Adrenal gland (tissue), 12 donors: ENCODE measurements around the gene AUH. TPM values are rescaled to one million over a fixed set of nuclear protein-coding genes. Genes with fewer than 3 reads are reported as not detected.

Source experiments
- DNase-seq, 7 donors: peaks; one replicate each; pipeline ENCODE4 v3.0.0-alpha.2; 2019 to 2020
- H3K27ac ChIP-seq, 5 donors: fragments of 200-600 bp; sonication (generic) in 4 of 5; 1 replicate in 3 of 5; 2 replicates in 2 of 5; pipeline versions ENCODE4 v1.5.1 to v1.8.0; 2016 to 2020; ENCODE audit warnings: mild to moderate bottlenecking in 1 of 5
- H3K27me3 ChIP-seq: fragments of 200-600 bp; 2 replicates; pipeline ENCODE4 v1.8.0; 2021
- H3K36me3 ChIP-seq, 2 donors: fragments of 200-600 bp; replicated peaks in 1 of 2; 1 replicate in 1 of 2; 2 replicates in 1 of 2; pipeline versions ENCODE4 v1.5.1 to v1.8.0; 2018 to 2022
- H3K4me1 ChIP-seq, 2 donors: fragments of 200-600 bp; replicated peaks in 1 of 2; 1 replicate in 1 of 2; 2 replicates in 1 of 2; pipeline versions ENCODE4 v1.5.1 to v1.8.0; 2018 to 2021
- H3K4me3 ChIP-seq, 4 donors: fragments of 200-600 bp; sonication (generic) in 3 of 4; one replicate each; pipeline ENCODE4 v1.5.1; 2016 to 2018
- H3K9me3 ChIP-seq, 3 donors: fragments of 200-600 bp; sonication (generic) in 1 of 3; replicated peaks in 1 of 3; 1 replicate in 2 of 3; 2 replicates in 1 of 3; pipeline versions ENCODE4 v1.5.1 to v1.8.0; 2016 to 2021
- CTCF ChIP-seq, 6 experiments: fragments of 450-650 bp in 4 of 6; fragments of 200-600 bp in 2 of 6; sonication (generic) in 1 of 6; IDR thresholded peaks; 1 replicate in 5 of 6; 2 replicates in 1 of 6; pipeline versions ENCODE4 v1.5.1 to v1.8.0; 2016 to 2021; ENCODE audit warnings: antibody characterized with exemption in 6 of 6, mild to moderate bottlenecking in 2 of 6, moderate library complexity in 1 of 6
- POLR2A ChIP-seq, 2 donors: fragments of 450-650 bp; IDR thresholded peaks; one replicate each; pipeline ENCODE4 v1.6.1; 2017; ENCODE audit warnings: antibody characterized with exemption in 2 of 2, mild to moderate bottlenecking in 2 of 2, moderate library complexity in 1 of 2
- WGBS, 4 donors: extraction: QIAGEN DNeasy Blood & Tissue Kit in 2 of 4; methylation state at CpG; one replicate each; pipeline versions ENCODE4 v1.1.5 to v1.1.7; 2013 to 2017; 5-methylcytosine and 5-hydroxymethylcytosine counted together
- intact Hi-C, 2 donors: fragments of 100-400 bp; cut with DNase I; formaldehyde crosslinking; loops; one replicate each; pipeline versions ENCODE4 v1.14.1 to v1.15.0; 2022 to 2023
- polyA plus RNA-seq, 3 donors: library from polyadenylated mRNA; stranded (reverse); fragments of 200-250 nt in 2 of 3; fragments of 350-450 nt in 1 of 3; fragmentation: Illumina TruSeq in 1 of 3; extraction: RNeasy Lipid Tissue Mini Kit (QIAGEN cat#74804) in 1 of 3; gene quantifications; one replicate each; pipeline ENCODE4 v1.2.3, GENCODE V29; 2013 to 2014
- total RNA-seq, 9 donors: library from RNA; depleted of rRNA in 4 of 9; stranded (reverse); fragments of >200 nt in 4 of 9; fragments of 120-200 nt in 1 of 9; fragmentation: NEBNext Ultra II Directional in 1 of 9; extraction: Animal tissue kit (Norgen Biotek cat#: 25700) in 1 of 9; gene quantifications; one replicate each; pipeline versions ENCODE4 v1.1.0 to v1.2.4, GENCODE V29; 2013 to 2023
- donor health status: healthy with polysubstance abuse.
- donor health status: Bipolar disorder and iron deficiency.
- donor health status: DM: yes; HTN: yes; CAD: no.
- donor health status: DM: no; HTN: no; CAD: no.
- donor health status: DM: no; HTN: no; CAD: no.
- donor health status: DM: yes; HTN: yes; CAD: no.

AUH gene
- total and polyA plus RNA-seq, 12 donors = 41.9 to 158 (median 71.7) TPM

- no peaks in the 10 kb centered on the region for H3K9me3 ChIP-seq
- no peaks in the 10 kb centered on the region for H3K27me3 ChIP-seq
- H3K4me3 ChIP-seq = no peak overlapping the region
- no peaks in the 10 kb centered on the region for H3K36me3 ChIP-seq
- TF ChIP-seq POLR2A (IDR thresholded peaks at IDR 0.05) (no peak), CTCF (IDR thresholded peaks at IDR 0.05) (no peak)
- no peak overlapping the region for H3K27ac ChIP-seq
- intact Hi-C loops = loop anchor here in 1 of 2 donors (10.0 kb wide), 1 partner anchor 60 kb away; the partner anchor contains the start of gene NFIL3
- DNase-seq = no peak
- WGBS, 4 donors = 96 to 100% (median 100%) methylated on average over 2 to 3 of the region's 3 CpGs
- H3K4me1 ChIP-seq = peaks cover 4 to 17% of the 10 kb centered on the region in 2 donors
Measured at GRCh38 chr9:91364702-91365101, 3.0 kb upstream of the AUH start.

GRCh38 chr9:91364005-91364404 is 2.3 kb upstream of the AUH start:
- intact Hi-C loops = loop anchor here in 1 of 2 donors (10.0 kb wide), 1 partner anchor 61 kb away; the partner anchor contains the start of gene NFIL3
- DNase-seq = no peak
- 92 to 96% (median 93%) methylated on average over 5 to 7 of the region's 7 CpGs for WGBS, 4 donors
- Histone ChIP-seq H3K36me3 (no peaks in the 10 kb centered on the region), H3K4me1 (peaks cover 7 to 24% of the 10 kb centered on the region in 2 donors), H3K4me3 (no peak overlapping the region), H3K9me3 (no peaks in the 10 kb centered on the region), H3K27ac (no peak overlapping the region), H3K27me3 (no peaks in the 10 kb centered on the region)
- TF ChIP-seq CTCF (IDR thresholded peaks at IDR 0.05) (no peak), POLR2A (IDR thresholded peaks at IDR 0.05) (no peak)

- DNase-seq = no peak
- TF ChIP-seq POLR2A (IDR thresholded peaks at IDR 0.05) (no peak), CTCF (IDR thresholded peaks at IDR 0.05) (no peak)
- H3K27me3 ChIP-seq = no peaks in the 10 kb centered on the region
- 50 to 55% (median 52%) methylated on average over 15 of the region's 15 CpGs for WGBS, 4 donors
- peak overlapping the region in 3 of 5 donors; percentile 86 to 92 (median 90) for H3K27ac ChIP-seq
- no peaks in the 10 kb centered on the region for H3K9me3 ChIP-seq
- peaks cover 10 to 33% of the 10 kb centered on the region in 2 donors for H3K4me1 ChIP-seq
- no peaks in the 10 kb centered on the region for H3K36me3 ChIP-seq
- intact Hi-C loops = loop anchor here in 1 of 2 donors (10.0 kb wide), 1 partner anchor 63 kb away; the partner anchor contains the start of gene NFIL3
- H3K4me3 ChIP-seq = peak overlapping the region in 2 of 4 donors; percentile 89 to 95
Measured at GRCh38 chr9:91362051-91362611, 413 bp upstream of the AUH start.

- WGBS, 4 donors = 9 to 22% (median 19%) methylated on average over 10 of the region's 10 CpGs
- no peaks in the 10 kb centered on the region for H3K36me3 ChIP-seq
- no peaks in the 10 kb centered on the region for H3K27me3 ChIP-seq
- peak overlapping the region; percentile 43 to 100 (median 92) for H3K4me3 ChIP-seq
- H3K27ac ChIP-seq = peak overlapping the region; percentile 74 to 92 (median 86)
- H3K4me1 ChIP-seq = peaks cover 10 to 33% of the 10 kb centered on the region in 2 donors
- no peaks in the 10 kb centered on the region for H3K9me3 ChIP-seq
- no peak for DNase-seq
- intact Hi-C loops = loop anchor here in 1 of 2 donors (10.0 kb wide), 1 partner anchor 64 kb away; the partner anchor contains the start of gene NFIL3
- TF ChIP-seq POLR2A (IDR thresholded peaks at IDR 0.05) = no peak
- TF ChIP-seq CTCF (IDR thresholded peaks at IDR 0.05) = no peak
Measured at GRCh38 chr9:91360551-91361290, 997 bp downstream of the AUH start.
